ENCODE data around the gene CDC42BPB. TPM values are rescaled to one million over a fixed set of nuclear protein-coding genes. Genes with fewer than 3 reads are reported as not detected.

Gene CDC42BPB
- total and polyA plus RNA-seq, 2 of the 13 experiments (the other 11 are each of a cell fraction or from before 2014, with no cell fraction given), result 19.7 to 32.3 TPM

DNA sequence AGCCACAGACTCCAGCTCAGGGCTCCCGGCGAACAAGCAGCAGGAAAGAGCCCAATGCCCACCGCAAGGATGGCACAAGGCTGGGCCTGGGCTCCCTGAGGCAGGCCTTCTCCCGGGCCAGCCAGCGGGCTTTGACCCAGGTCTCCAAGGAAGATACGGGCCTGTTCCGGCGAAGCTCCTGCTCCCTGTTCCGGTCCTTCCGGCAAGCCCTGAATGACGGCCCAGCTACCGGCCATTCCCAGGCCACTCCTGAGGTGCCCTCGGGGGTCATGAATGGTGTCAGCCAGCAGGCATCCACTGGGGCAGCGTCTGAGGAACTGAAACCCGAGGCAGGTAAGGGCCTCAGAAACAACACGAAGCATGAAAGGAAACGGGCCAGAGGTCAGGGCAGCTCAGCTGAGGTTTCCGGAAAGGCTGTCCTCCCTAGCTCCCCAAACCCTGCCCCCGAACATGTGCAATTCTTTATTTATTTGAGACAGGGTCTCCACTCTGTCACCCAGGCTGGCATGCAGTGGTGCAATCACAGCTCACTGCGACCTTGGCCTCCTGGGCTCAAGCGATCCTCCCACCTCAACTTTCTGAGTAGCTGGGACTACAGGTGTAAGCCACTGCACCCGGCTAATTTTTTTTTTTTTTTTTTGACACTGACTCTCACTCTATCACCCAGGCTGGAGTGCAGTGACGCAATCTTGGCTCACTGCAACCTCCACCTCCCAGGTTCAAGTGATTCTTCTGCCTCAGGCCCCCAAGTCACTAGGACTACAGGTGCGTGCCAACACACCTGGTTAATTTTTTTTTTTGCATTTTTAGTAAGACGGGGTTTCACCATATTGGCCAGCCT, 43.2 kb upstream of the CDC42BPB start (continued):
- TF ChIP-seq, protein P1, sequence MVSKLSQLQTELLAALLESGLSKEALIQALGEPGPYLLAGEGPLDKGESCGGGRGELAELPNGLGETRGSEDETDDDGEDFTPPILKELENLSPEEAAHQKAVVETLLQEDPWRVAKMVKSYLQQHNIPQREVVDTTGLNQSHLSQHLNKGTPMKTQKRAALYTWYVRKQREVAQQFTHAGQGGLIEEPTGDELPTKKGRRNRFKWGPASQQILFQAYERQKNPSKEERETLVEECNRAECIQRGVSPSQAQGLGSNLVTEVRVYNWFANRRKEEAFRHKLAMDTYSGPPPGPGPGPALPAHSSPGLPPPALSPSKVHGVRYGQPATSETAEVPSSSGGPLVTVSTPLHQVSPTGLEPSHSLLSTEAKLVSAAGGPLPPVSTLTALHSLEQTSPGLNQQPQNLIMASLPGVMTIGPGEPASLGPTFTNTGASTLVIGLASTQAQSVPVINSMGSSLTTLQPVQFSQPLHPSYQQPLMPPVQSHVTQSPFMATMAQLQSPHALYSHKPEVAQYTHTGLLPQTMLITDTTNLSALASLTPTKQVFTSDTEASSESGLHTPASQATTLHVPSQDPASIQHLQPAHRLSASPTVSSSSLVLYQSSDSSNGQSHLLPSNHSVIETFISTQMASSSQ (IDR thresholded peaks at IDR 0.05; ENCODE audit: low read depth), result peak; percentile 65
- TF ChIP-seq, protein P1 (CRISPR knock-in tag; IDR thresholded peaks at IDR 0.05; ENCODE audit: borderline replicate concordance), result peak; percentile 93; the same call in 1 of the 2 replicates
- TF ChIP-seq FOXO1 (CRISPR knock-in tag; IDR thresholded peaks at IDR 0.05) (peak; percentile 83), TMF1 (CRISPR knock-in tag; IDR thresholded peaks at IDR 0.05; ENCODE audit: low read depth) (no peak), THAP11 (CRISPR knock-in tag; IDR thresholded peaks at IDR 0.05) (peak; percentile 72; the same call in 1 of the 2 replicates), ZNF275 (CRISPR knock-in tag; IDR thresholded peaks at IDR 0.05; ENCODE audit: borderline replicate concordance) (peak; percentile 52; the same call in 1 of the 2 replicates), AKAP8 (CRISPR knock-in tag; IDR thresholded peaks at IDR 0.05) (no peak), ZBTB8A (CRISPR knock-in tag; IDR thresholded peaks at IDR 0.05; ENCODE audit: borderline replicate concordance, low read depth) (peak; percentile 72; the same call in 1 of the 2 replicates), SRSF9 (IDR thresholded peaks at IDR 0.05; ENCODE audit: borderline replicate concordance, insufficient read depth, low read depth, low read length, poor library complexity, severe bottlenecking) (no peak), ZSCAN31 (CRISPR knock-in tag; IDR thresholded peaks at IDR 0.05; ENCODE audit: low read depth) (0 out of 2 replicates have a peak, but pooled peaks have one; percentile 43), FOSL1 (CRISPR knock-in tag; IDR thresholded peaks at IDR 0.05; ENCODE audit: borderline replicate concordance) (peak; percentile 43; the same call in 1 of the 2 replicates)
- TF ChIP-seq, protein P2, sequence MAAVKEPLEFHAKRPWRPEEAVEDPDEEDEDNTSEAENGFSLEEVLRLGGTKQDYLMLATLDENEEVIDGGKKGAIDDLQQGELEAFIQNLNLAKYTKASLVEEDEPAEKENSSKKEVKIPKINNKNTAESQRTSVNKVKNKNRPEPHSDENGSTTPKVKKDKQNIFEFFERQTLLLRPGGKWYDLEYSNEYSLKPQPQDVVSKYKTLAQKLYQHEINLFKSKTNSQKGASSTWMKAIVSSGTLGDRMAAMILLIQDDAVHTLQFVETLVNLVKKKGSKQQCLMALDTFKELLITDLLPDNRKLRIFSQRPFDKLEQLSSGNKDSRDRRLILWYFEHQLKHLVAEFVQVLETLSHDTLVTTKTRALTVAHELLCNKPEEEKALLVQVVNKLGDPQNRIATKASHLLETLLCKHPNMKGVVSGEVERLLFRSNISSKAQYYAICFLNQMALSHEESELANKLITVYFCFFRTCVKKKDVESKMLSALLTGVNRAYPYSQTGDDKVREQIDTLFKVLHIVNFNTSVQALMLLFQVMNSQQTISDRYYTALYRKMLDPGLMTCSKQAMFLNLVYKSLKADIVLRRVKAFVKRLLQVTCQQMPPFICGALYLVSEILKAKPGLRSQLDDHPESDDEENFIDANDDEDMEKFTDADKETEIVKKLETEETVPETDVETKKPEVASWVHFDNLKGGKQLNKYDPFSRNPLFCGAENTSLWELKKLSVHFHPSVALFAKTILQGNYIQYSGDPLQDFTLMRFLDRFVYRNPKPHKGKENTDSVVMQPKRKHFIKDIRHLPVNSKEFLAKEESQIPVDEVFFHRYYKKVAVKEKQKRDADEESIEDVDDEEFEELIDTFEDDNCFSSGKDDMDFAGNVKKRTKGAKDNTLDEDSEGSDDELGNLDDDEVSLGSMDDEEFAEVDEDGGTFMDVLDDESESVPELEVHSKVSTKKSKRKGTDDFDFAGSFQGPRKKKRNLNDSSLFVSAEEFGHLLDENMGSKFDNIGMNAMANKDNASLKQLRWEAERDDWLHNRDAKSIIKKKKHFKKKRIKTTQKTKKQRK (IDR thresholded peaks at IDR 0.05; ENCODE audit: low read length), result no peak
- TF ChIP-seq, protein P3, sequence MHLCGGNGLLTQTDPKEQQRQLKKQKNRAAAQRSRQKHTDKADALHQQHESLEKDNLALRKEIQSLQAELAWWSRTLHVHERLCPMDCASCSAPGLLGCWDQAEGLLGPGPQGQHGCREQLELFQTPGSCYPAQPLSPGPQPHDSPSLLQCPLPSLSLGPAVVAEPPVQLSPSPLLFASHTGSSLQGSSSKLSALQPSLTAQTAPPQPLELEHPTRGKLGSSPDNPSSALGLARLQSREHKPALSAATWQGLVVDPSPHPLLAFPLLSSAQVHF (CRISPR knock-in tag; IDR thresholded peaks at IDR 0.05), result no peak
